NAMALWA (cell line): ENCODE data around the gene ATE1.
A peak's percentile ranks its signal among the peaks of the same experiment; 100 is the strongest.

Source experiments
- DNase-seq: peaks from one replicate; pipeline ENCODE4 v3.0.0-alpha.2; 2015; ENCODE audit warnings: low spot score

ATE1 gene

GRCh38 chr10:121879476-121879875 lies 48.4 kb downstream of the ATE1 start:
- no peak for DNase-seq

- DNase-seq: no peak
Observed at GRCh38 chr10:121873236-121873635, 54.6 kb downstream of the ATE1 start.

DNA sequence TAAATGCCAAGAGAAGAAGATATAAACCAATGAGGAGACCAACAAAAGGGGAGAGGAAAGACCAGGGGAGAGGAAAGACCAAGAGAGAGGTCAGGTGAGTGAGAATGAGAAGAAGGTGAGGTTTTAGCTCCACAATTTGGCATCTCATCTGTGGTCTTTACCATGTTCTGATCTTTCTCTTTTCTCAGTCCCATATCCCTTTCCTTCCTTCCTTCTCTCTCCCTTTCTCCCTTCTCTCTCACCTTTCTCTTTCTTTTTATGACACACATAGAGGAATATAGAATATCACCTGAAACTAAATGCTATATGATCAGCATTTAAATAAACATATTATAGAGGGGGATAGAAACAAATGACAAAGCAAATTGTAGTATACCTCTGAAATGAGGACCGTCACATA lies 57.4 kb downstream of the ATE1 start:
- DNase-seq: no peak

- DNase-seq: no peak
Observed at GRCh38 chr10:121865554-121865953, 62.3 kb downstream of the ATE1 start.

- DNase-seq: no peak
Observed at GRCh38 chr10:121864653-121865052, 63.2 kb downstream of the ATE1 start.

- no peak for DNase-seq
Observed at GRCh38 chr10:121864168-121864567, 63.7 kb downstream of the ATE1 start.

DNA sequence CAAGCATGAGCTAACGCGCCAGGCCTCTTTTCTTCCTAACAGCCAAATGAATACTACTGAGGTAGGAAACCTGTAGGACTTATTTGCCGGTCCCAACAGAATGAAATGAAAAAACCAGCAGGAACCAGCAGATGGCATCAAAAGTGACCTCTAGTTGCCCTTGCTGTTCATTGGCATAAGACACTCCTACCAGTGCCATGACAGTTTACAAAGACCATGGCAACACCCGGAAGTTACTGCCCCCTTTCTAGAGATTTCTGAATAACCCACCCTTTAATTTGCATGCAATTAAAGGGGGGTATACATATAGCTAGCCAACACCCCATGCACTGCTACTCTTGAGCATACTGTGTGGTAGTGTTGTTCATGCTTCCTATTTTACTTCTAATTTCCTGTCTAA lies 65.2 kb downstream of the ATE1 start:
- peak; percentile 10 for DNase-seq

GRCh38 chr10:121862042-121862441 lies 65.8 kb downstream of the ATE1 start:
- no peak for DNase-seq

GRCh38 chr10:121860810-121861209 lies 67.0 kb downstream of the ATE1 start:
- DNase-seq: no peak

DNA sequence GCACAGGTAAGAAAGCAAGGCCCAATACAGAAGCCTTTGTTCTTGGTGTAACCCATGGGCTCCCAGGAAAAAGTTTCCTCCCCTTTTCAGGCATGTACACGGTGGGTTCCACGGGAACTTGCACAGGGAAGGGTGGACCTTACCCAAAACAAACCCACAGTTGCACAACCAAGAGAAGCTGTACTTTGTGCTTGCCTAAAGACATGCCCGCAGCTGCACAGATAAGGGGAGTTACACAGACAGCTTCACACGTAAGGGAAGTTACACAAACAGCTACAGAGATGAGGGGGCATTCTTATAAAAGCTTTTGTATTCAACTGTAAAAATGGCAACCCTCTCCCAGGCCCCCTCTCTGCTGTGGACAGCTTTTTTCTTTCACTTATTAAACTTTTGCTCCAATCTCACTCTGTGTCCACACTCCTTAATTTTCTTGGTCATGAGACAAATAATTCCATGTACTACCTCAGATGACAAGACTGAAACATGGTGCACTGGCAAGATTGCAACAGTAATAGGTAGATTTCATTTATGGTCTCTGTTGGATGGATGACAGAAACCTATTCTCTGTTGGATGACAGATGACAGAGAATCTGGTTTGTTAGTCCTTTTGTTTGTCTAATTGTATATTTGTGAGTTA lies 72.9 kb downstream of the ATE1 start:
- DNase-seq: no peak

DNA sequence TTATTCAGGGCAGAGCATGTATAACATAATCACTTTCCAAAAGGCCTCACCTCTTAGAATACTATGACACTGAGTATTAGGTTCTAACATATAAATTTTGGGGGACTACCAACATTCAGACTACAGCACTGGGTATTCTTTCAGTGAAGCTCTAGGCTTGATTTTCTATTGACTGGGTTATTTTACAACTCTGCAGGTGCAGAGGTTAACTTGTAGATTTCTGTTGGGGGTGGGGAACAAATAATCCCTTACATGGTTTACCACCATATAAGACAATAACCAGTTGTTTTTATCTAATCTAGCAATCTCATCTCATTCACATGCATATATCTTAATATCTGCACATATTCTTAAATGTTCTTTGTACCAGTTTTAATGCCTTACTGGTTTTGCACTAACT lies 73.9 kb downstream of the ATE1 start:
- DNase-seq: no peak

GRCh38 chr10:121851786-121852185 lies 76.0 kb downstream of the ATE1 start:
- DNase-seq: no peak

GRCh38 chr10:121848082-121848481 lies 79.7 kb downstream of the ATE1 start:
- DNase-seq: no peak

DNA sequence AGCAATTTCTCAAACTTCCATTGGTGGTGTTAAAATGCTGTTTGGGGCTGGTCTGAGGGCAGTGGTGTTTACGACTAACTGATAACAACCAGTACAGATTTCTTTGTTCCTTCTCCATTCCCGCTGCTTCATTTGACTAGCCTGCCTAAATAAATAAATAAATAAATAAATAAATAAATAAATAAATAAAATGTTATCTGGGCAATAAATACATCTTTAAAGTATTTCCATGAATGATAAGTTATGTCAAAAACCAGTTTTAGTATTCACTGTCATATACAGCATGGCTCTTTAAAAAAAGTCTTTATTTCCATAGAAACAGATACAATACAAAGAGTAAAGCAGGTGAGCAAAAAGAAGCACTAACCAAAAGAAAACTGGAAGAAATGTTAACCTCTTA lies 81.3 kb downstream of the ATE1 start:
- no peak for DNase-seq

- DNase-seq: no peak
Observed at GRCh38 chr10:121845044-121845784, 82.6 kb downstream of the ATE1 start.

DNA sequence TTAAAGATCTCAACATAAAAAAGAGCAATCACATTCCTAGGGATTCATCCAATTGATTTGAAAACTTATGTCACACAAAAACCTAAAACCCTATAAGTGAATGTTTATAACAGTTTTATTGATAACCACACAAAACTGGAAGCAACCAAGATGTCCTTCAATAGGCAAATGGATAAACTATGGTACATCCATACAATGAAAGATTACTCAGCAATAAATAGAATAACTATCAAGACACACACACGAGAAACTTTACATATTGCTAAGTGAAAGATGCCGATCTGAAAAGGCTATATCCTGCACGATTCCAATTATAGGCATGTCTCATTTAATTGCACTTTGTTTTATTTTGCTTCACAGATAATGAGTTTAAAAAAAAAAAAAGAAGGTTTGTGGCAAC lies 83.3 kb downstream of the ATE1 start:
- no peak for DNase-seq

DNA sequence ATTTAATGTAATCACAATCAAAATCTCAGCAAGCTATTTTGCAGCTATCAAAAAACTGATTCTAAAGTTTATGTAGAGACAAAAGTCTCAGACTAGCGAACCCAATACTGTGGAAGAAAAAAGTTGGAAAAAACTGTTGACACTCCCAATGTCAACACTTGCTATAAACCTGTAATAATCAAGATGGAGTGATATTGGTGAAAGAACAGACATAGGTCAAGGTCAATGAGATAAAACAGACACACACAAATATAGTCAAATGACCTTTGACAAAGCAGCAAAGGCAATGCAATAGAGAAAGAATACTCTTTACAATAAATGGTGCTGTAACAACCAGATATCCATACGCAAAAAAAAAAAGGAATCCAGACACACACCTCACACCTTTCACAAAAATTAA lies 84.5 kb downstream of the ATE1 start:
- no peak for DNase-seq

GRCh38 chr10:121841862-121842261 lies 86.0 kb downstream of the ATE1 start:
- no peak for DNase-seq

- no peak for DNase-seq
Observed at GRCh38 chr10:121838931-121839330, 88.9 kb downstream of the ATE1 start.

- DNase-seq: no peak
Observed at GRCh38 chr10:121838149-121838548, 89.7 kb downstream of the ATE1 start.

DNA sequence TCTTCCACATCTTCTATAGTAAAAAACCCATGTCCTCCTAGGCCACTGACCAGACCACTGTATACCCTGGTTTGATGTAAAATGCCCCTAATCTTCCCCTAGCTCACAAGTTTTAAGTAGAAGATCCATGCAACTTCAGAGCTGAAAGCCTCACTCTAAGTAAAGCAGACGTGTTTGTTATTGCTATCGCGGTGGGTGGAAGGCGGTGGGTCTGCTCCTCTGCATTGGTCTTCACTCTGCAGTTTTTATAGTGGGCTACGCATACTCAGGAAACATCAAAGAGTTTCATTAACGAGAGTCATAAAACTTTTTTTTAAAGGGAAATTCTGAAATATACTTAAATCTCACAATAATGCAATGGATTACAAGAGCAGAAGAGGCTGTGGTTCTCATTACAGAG lies 91.7 kb downstream of the ATE1 start:
- DNase-seq: no peak

- no peak for DNase-seq
Observed at GRCh38 chr10:121835376-121835775, 92.5 kb downstream of the ATE1 start.

- no peak for DNase-seq
Observed at GRCh38 chr10:121834757-121835156, 93.1 kb downstream of the ATE1 start.

- DNase-seq: no peak
Observed at GRCh38 chr10:121833387-121833786, 94.4 kb downstream of the ATE1 start.
